ENCODE data around the gene TFAP2A. TPM values are rescaled to one million over a fixed set of nuclear protein-coding genes. Genes with fewer than 3 reads are reported as not detected.

Gene TFAP2A
- total and polyA plus RNA-seq, 10 of the 15 experiments (the other 5 are each of a cell fraction or from before 2014, with no cell fraction given) = 0.05 to 0.46 (median 0.17) TPM; not detected in 4

DNA sequence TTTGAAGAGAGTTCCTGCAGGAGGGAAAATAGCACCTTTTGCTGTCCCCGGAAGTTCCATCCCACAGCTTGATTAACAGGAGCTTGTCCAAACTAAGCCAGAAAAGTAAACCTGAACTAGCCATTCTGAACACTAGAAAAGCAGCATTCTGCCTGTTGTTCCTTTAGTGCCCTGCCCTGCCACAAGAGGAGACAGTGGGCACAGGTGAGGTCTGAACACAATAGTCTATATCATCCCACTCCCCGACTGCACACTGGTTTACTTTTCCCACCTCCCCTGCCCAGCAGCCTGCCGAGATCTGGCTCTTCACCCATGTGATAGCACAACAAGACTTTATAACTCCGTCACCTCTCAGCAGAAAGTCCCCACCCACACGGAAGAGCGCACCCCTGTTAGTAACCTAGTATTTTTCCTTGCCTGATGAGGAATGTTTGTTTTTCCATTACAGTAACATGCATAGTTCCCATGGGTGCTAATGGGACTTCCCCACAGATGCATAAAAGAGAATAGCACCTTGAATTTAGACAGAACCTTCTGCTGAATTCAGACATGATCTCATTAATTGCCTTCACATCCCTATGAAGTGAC, 59.7 kb downstream of the TFAP2A start:
- Histone ChIP-seq H3K4me1 (ENCODE audit: control insufficient read depth, insufficient read depth, low read length) (no peaks in the 10 kb centered on the region), H3K4me2 (ENCODE audit: control insufficient read depth, insufficient read depth) (no peak overlapping the region), H3K27me3 (replicated peaks in 1 of 2; ENCODE audit: control insufficient read depth in 2 of 2, insufficient read depth in 2 of 2, low read length in 1 of 2) (peaks cover 0 to 2% of the 10 kb centered on the region in 2 experiments; a peak in 2 of 4 replicates), H4K20me1 (ENCODE audit: control insufficient read depth, insufficient read depth) (no peaks in the 10 kb centered on the region), H3K4me3 (no peak overlapping the region), H3K36me3 (ENCODE audit: control insufficient read depth in 2 of 2, insufficient read depth in 2 of 2, low read length in 1 of 2) (no peaks in the 10 kb centered on the region), H3K79me2 (ENCODE audit: control insufficient read depth, insufficient read depth, low read length) (no peaks in the 10 kb centered on the region), H2AFZ (ENCODE audit: control insufficient read depth, low read depth, low read length) (no peak overlapping the region), H3K9me3 (replicated peaks; ENCODE audit: control insufficient read depth, insufficient read depth, low read length) (no peaks in the 10 kb centered on the region), H3K9ac (ENCODE audit: control insufficient read depth, insufficient read depth, low read length) (no peak overlapping the region), H3K27ac (ENCODE audit: control insufficient read depth, insufficient read depth) (no peak overlapping the region)
- ATAC-seq (peak; percentile 58), FAIRE-seq (no peak), DNase-seq (ENCODE audit: low read depth, low spot score) (no peak)
- 10% methylated on average over 6 of the region's 6 CpGs for WGBS (ENCODE audit: insufficient coverage, insufficient replicate concordance, low lambda C conversion rate, missing lambda C conversion rate)
- CTCF ChIA-PET = interaction anchor here (1.4 kb wide), 1 partner anchor 79 kb away, joined by 4 read pairs; no protein-coding TSS in a partner anchor
- intact Hi-C loops (cut with micrococcal nuclease; ENCODE audit: unreplicated experiment) = no loop called here
- POLR2A ChIA-PET = no interaction called here
- SMC1A ChIA-PET (ENCODE audit: uncharacterized antibody, unreplicated experiment) = no interaction called here
- RAD21 ChIA-PET (ENCODE audit: unreplicated experiment) = no interaction called here
- BruUV-seq (replicated peaks) = no TSS peak
- in situ Hi-C loops (cut with MboI) = no loop called here
- TF ChIP-seq, protein P1, sequence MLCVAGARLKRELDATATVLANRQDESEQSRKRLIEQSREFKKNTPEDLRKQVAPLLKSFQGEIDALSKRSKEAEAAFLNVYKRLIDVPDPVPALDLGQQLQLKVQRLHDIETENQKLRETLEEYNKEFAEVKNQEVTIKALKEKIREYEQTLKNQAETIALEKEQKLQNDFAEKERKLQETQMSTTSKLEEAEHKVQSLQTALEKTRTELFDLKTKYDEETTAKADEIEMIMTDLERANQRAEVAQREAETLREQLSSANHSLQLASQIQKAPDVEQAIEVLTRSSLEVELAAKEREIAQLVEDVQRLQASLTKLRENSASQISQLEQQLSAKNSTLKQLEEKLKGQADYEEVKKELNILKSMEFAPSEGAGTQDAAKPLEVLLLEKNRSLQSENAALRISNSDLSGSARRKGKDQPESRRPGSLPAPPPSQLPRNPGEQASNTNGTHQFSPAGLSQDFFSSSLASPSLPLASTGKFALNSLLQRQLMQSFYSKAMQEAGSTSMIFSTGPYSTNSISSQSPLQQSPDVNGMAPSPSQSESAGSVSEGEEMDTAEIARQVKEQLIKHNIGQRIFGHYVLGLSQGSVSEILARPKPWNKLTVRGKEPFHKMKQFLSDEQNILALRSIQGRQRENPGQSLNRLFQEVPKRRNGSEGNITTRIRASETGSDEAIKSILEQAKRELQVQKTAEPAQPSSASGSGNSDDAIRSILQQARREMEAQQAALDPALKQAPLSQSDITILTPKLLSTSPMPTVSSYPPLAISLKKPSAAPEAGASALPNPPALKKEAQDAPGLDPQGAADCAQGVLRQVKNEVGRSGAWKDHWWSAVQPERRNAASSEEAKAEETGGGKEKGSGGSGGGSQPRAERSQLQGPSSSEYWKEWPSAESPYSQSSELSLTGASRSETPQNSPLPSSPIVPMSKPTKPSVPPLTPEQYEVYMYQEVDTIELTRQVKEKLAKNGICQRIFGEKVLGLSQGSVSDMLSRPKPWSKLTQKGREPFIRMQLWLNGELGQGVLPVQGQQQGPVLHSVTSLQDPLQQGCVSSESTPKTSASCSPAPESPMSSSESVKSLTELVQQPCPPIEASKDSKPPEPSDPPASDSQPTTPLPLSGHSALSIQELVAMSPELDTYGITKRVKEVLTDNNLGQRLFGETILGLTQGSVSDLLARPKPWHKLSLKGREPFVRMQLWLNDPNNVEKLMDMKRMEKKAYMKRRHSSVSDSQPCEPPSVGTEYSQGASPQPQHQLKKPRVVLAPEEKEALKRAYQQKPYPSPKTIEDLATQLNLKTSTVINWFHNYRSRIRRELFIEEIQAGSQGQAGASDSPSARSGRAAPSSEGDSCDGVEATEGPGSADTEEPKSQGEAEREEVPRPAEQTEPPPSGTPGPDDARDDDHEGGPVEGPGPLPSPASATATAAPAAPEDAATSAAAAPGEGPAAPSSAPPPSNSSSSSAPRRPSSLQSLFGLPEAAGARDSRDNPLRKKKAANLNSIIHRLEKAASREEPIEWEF (IDR thresholded peaks at IDR 0.05; ENCODE audit: insufficient replicate concordance, low read depth, low read length) = no peak
- TF ChIP-seq BHLHE40 (IDR thresholded peaks at IDR 0.05; ENCODE audit: borderline replicate concordance in 1 of 2, low read depth in 2 of 2, low read length in 1 of 2) = no peak
- no peak for TF ChIP-seq SMAD1 (IDR thresholded peaks at IDR 0.05; ENCODE audit: low read depth, partially characterized antibody)
- TF ChIP-seq KDM1A (IDR thresholded peaks at IDR 0.05; ENCODE audit: borderline replicate concordance) = no peak
- TF ChIP-seq, protein P2, sequence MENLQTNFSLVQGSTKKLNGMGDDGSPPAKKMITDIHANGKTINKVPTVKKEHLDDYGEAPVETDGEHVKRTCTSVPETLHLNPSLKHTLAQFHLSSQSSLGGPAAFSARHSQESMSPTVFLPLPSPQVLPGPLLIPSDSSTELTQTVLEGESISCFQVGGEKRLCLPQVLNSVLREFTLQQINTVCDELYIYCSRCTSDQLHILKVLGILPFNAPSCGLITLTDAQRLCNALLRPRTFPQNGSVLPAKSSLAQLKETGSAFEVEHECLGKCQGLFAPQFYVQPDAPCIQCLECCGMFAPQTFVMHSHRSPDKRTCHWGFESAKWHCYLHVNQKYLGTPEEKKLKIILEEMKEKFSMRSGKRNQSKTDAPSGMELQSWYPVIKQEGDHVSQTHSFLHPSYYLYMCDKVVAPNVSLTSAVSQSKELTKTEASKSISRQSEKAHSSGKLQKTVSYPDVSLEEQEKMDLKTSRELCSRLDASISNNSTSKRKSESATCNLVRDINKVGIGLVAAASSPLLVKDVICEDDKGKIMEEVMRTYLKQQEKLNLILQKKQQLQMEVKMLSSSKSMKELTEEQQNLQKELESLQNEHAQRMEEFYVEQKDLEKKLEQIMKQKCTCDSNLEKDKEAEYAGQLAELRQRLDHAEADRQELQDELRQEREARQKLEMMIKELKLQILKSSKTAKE (IDR thresholded peaks at IDR 0.05; ENCODE audit: low read depth, poor library complexity, severe bottlenecking) = no peak
- TF ChIP-seq RAD51 (IDR thresholded peaks at IDR 0.05) = no peak
- TF ChIP-seq ZNF687 (IDR thresholded peaks at IDR 0.05) = no peak
- no peak for TF ChIP-seq IRF5 (IDR thresholded peaks at IDR 0.05; ENCODE audit: borderline replicate concordance)
- TF ChIP-seq JUND (IDR thresholded peaks at IDR 0.05; ENCODE audit: low read depth, low read length) = no peak
- no peak for TF ChIP-seq TCF3 (IDR thresholded peaks at IDR 0.05; ENCODE audit: borderline replicate concordance, insufficient read depth, low read depth, low read length)
